Muscle of leg (tissue), 11 donors: Measurements from ENCODE around the gene FBXL13. TPM values are rescaled to one million over a fixed set of nuclear protein-coding genes. Genes with fewer than 3 reads are reported as not detected.
A peak's percentile ranks its signal among the peaks of the same experiment; 100 is the strongest.
"Not testable (repeated sequence)": the region's sequence is repeated elsewhere in the genome, so short reads cannot be mapped to it uniquely, and the experiment has no call there.

Experiments
- DNase-seq: peaks from one replicate; pipeline ENCODE4 v3.0.0; 2013
- H3K27ac ChIP-seq: one replicate; pipeline ENCODE4 v1.5.1; 2013; ENCODE audit warnings: mild to moderate bottlenecking, low read length, control low read depth
- H3K27me3 ChIP-seq: one replicate; pipeline ENCODE4 v1.6.1; 2013; ENCODE audit warnings: low read length; ENCODE audit not compliant: control insufficient read depth, insufficient read depth
- H3K36me3 ChIP-seq: one replicate; pipeline ENCODE4 v1.6.1; 2013; ENCODE audit warnings: low read length; ENCODE audit not compliant: control insufficient read depth, insufficient read depth
- H3K4me1 ChIP-seq: one replicate; pipeline ENCODE4 v1.6.1; 2013; ENCODE audit warnings: low read length; ENCODE audit not compliant: control insufficient read depth, insufficient read depth
- H3K4me3 ChIP-seq: one replicate; pipeline ENCODE4 v1.5.1; 2013; ENCODE audit warnings: low read length, control low read depth
- H3K9me3 ChIP-seq: replicated peaks from 2 replicates; pipeline ENCODE4 v1.6.1; 2013; ENCODE audit warnings: low read depth, low read length; ENCODE audit not compliant: control insufficient read depth
- WGBS: methylation state at CpG from one replicate; pipeline ENCODE4 v1.1.5; 2013; ENCODE audit warnings: missing lambda C conversion rate; ENCODE audit not compliant: insufficient coverage; 5-methylcytosine and 5-hydroxymethylcytosine counted together
- polyA plus RNA-seq, 8 donors: library from polyadenylated mRNA; unstranded; fragments of 120-200 nt; gene quantifications; one replicate each; pipeline versions ENCODE4 v1.2.1 to v1.2.3, GENCODE V29; 2013; ENCODE audit warnings: inconsistent platforms in 1 of 8, low replicate concordance in 1 of 8; ENCODE audit not compliant: insufficient read length in 8 of 8, insufficient read depth in 1 of 8
- total RNA-seq: library from RNA; stranded (reverse); fragments of 120-200 nt; gene quantifications from one replicate; pipeline ENCODE4 v1.2.4, GENCODE V29; 2013

The FBXL13 gene
- total and polyA plus RNA-seq, 9 donors: 0.47 to 1.2 (median 0.74) TPM

GRCh38 chr7:102908676-102909075 lies 165.9 kb downstream of the FBXL13 start:
- H3K36me3 ChIP-seq: no peaks in the 10 kb centered on the region
- no peaks in the 10 kb centered on the region for H3K27me3 ChIP-seq
- no peak overlapping the region for H3K27ac ChIP-seq
- peaks cover 2% of the 10 kb centered on the region for H3K9me3 ChIP-seq
- DNase-seq: no peak
- H3K4me3 ChIP-seq: no peak overlapping the region
- peaks cover 6% of the 10 kb centered on the region for H3K4me1 ChIP-seq

- not testable (repeated sequence) for H3K36me3 ChIP-seq, H3K4me1 ChIP-seq, H3K27me3 ChIP-seq, H3K27ac ChIP-seq, DNase-seq, H3K4me3 ChIP-seq, H3K9me3 ChIP-seq
- WGBS: no CpG with 5 or more reads among the region's 1 CpG
These were observed 171.0 kb downstream of the FBXL13 start for GRCh38 chr7:102903576-102903975.

GRCh38 chr7:102902052-102902451 lies 172.5 kb downstream of the FBXL13 start:
- H3K36me3 ChIP-seq, DNase-seq, H3K27ac ChIP-seq, H3K27me3 ChIP-seq, H3K4me1 ChIP-seq, H3K9me3 ChIP-seq, H3K4me3 ChIP-seq: not testable (repeated sequence)
- WGBS: no CpG with 5 or more reads among the region's 2 CpGs

- H3K27ac ChIP-seq: no peak overlapping the region
These were observed 176.1 kb downstream of the FBXL13 start for GRCh38 chr7:102898532-102898859.

GRCh38 chr7:102897856-102898531 lies 176.6 kb downstream of the FBXL13 start:
- no peak for DNase-seq
- Histone ChIP-seq H3K9me3 (no peaks in the 10 kb centered on the region), H3K27me3 (no peaks in the 10 kb centered on the region), H3K4me1 (peaks cover 5% of the 10 kb centered on the region), H3K27ac (no peak overlapping the region), H3K4me3 (no peak overlapping the region), H3K36me3 (no peaks in the 10 kb centered on the region)
- 50% methylated on average over 1 of the region's 5 CpGs for WGBS

More at GRCh38 chr7:102898532-102898859, 176.1 kb downstream of the FBXL13 start:
- no peaks in the 10 kb centered on the region for H3K9me3 ChIP-seq
- DNase-seq: no peak
- no CpG with 5 or more reads among the region's 5 CpGs for WGBS
- H3K4me1 ChIP-seq: peaks cover 5% of the 10 kb centered on the region
- H3K36me3 ChIP-seq: no peaks in the 10 kb centered on the region
- H3K4me3 ChIP-seq: no peak overlapping the region
- H3K27me3 ChIP-seq: no peaks in the 10 kb centered on the region

- no CpG with 5 or more reads among the region's 2 CpGs for WGBS
- no peak overlapping the region for H3K27ac ChIP-seq
These were observed 177.4 kb downstream of the FBXL13 start for GRCh38 chr7:102897211-102897631.

GRCh38 chr7:102896585-102896984 lies 178.0 kb downstream of the FBXL13 start:
- no peaks in the 10 kb centered on the region for H3K36me3 ChIP-seq
- no peak for DNase-seq
- H3K27me3 ChIP-seq: no peaks in the 10 kb centered on the region
- peaks cover 5% of the 10 kb centered on the region for H3K4me1 ChIP-seq
- H3K27ac ChIP-seq: no peak overlapping the region
- H3K4me3 ChIP-seq: no peak overlapping the region
- H3K9me3 ChIP-seq: no peaks in the 10 kb centered on the region

More at GRCh38 chr7:102897211-102897631, 177.4 kb downstream of the FBXL13 start:
- H3K9me3 ChIP-seq: no peaks in the 10 kb centered on the region
- H3K36me3 ChIP-seq: no peaks in the 10 kb centered on the region
- H3K27me3 ChIP-seq: no peaks in the 10 kb centered on the region
- no peak overlapping the region for H3K4me3 ChIP-seq
- H3K4me1 ChIP-seq: peaks cover 5% of the 10 kb centered on the region
- DNase-seq: no peak

- Histone ChIP-seq H3K4me3 (no peak overlapping the region), H3K27me3 (no peaks in the 10 kb centered on the region), H3K4me1 (peaks cover 11% of the 10 kb centered on the region), H3K27ac (no peak overlapping the region), H3K36me3 (no peaks in the 10 kb centered on the region), H3K9me3 (no peaks in the 10 kb centered on the region)
- peak; percentile 86 for DNase-seq
- WGBS: no CpG with 5 or more reads among the region's 3 CpGs
These were observed 179.0 kb downstream of the FBXL13 start for GRCh38 chr7:102895602-102896001.

GRCh38 chr7:102892631-102893278 lies 181.8 kb downstream of the FBXL13 start:
- H3K9me3 ChIP-seq: no peaks in the 10 kb centered on the region
- no peaks in the 10 kb centered on the region for H3K36me3 ChIP-seq
- 77% methylated on average over 1 of the region's 1 CpG for WGBS
- no peaks in the 10 kb centered on the region for H3K27me3 ChIP-seq
- peaks cover 13% of the 10 kb centered on the region for H3K4me1 ChIP-seq
- no peak overlapping the region for H3K4me3 ChIP-seq
- H3K27ac ChIP-seq: no peak overlapping the region
- DNase-seq: no peak

- no peaks in the 10 kb centered on the region for H3K27me3 ChIP-seq
- no peak overlapping the region for H3K4me3 ChIP-seq
- peak overlapping the region; percentile 72 for H3K27ac ChIP-seq
- whole genome bisulfite sequencing: no CpG with 5 or more reads among the region's 1 CpG
- peaks cover 13% of the 10 kb centered on the region for H3K4me1 ChIP-seq
- H3K36me3 ChIP-seq: no peaks in the 10 kb centered on the region
- H3K9me3 ChIP-seq: no peaks in the 10 kb centered on the region
- DNase-seq: peak; percentile 89
These were observed 182.8 kb downstream of the FBXL13 start for GRCh38 chr7:102891693-102892261.
